Activated CD4-positive, CD25-positive, alpha-beta regulatory T cell treated with anti-CD3 and anti-CD28 coated beads, Interleukin-2, amount 50 U/mL, for 16 hours (primary cell): ENCODE measurements around the gene CDK1.

ENCODE experiments used
- DNase-seq: peaks from one replicate; pipeline ENCODE4 v3.0.0-alpha.2; 2020; ENCODE audit warnings: low read depth, low spot score

CDK1 gene

GRCh38 chr10:60778214-60778970, at the start of gene CDK1:
Gene CDK1 (plus strand): TSS chr10:60778478. CDS start chr10:60780166, 1,688 bp downstream.
- DNase-seq, result peak; percentile 88

GRCh38 chr10:60729106-60729505, 49.2 kb upstream of the CDK1 start:
- no peak for DNase-seq

GRCh38 chr10:60731134-60731885, 47.0 kb upstream of the CDK1 start:
- no peak for DNase-seq

- no peak for DNase-seq
Observed at GRCh38 chr10:60732198-60732806, 46.0 kb upstream of the CDK1 start.

- no peak for DNase-seq
Observed at GRCh38 chr10:60732807-60733516, 45.3 kb upstream of the CDK1 start.

- no peak for DNase-seq
Observed at GRCh38 chr10:60733517-60733822, 44.8 kb upstream of the CDK1 start.

- no peak for DNase-seq
Observed at GRCh38 chr10:60733826-60734225, 44.5 kb upstream of the CDK1 start.

GRCh38 chr10:60734226-60734625, 44.1 kb upstream of the CDK1 start:
- no peak for DNase-seq

- DNase-seq, result no peak
Observed at GRCh38 chr10:60735244-60735643, 43.0 kb upstream of the CDK1 start.

- no peak for DNase-seq
Observed at GRCh38 chr10:60737242-60737641, 41.0 kb upstream of the CDK1 start.

GRCh38 chr10:60739558-60739957, 38.7 kb upstream of the CDK1 start:
- DNase-seq, result no peak

- no peak for DNase-seq
Observed at GRCh38 chr10:60742512-60742911, 35.8 kb upstream of the CDK1 start.

GRCh38 chr10:60747817-60748469, 30.3 kb upstream of the CDK1 start:
- DNase-seq, result no peak

- no peak for DNase-seq
Observed at GRCh38 chr10:60753152-60753551, 25.1 kb upstream of the CDK1 start.

- DNase-seq, result no peak
Observed at GRCh38 chr10:60753817-60754216, 24.5 kb upstream of the CDK1 start.

- no peak for DNase-seq
Observed at GRCh38 chr10:60757420-60757895, 20.8 kb upstream of the CDK1 start.

- DNase-seq, result no peak
Observed at GRCh38 chr10:60759181-60759580, 19.1 kb upstream of the CDK1 start.

- DNase-seq, result no peak
Observed at GRCh38 chr10:60760711-60761210, 17.5 kb upstream of the CDK1 start.

GRCh38 chr10:60762554-60762953, 15.7 kb upstream of the CDK1 start:
- DNase-seq, result no peak

GRCh38 chr10:60767424-60767823, 10.9 kb upstream of the CDK1 start:
- DNase-seq, result no peak

GRCh38 chr10:60769406-60769805, 8.9 kb upstream of the CDK1 start:
- DNase-seq, result no peak
